SK-N-MC (cell line): ENCODE measurements around the gene GALNT18.

Source experiments
- EZH2 ChIP-seq: fragments of 200-600 bp; sonication (generic); IDR thresholded peaks from one replicate; pipeline ENCODE4 v1.6.1; 2017; ENCODE audit warnings: antibody characterized with exemption
- FOXP2 ChIP-seq: optimal IDR thresholded peaks from 2 replicates; pipeline ENCODE3; 2011; ENCODE audit warnings: mild to moderate bottlenecking, moderate library complexity; ENCODE audit not compliant: insufficient read depth; ENCODE audit errors: extremely low read length, control extremely low read depth
- POLR2AphosphoS5 ChIP-seq: IDR thresholded peaks from 2 replicates; pipeline ENCODE4 v1.6.1; 2012; ENCODE audit warnings: mild to moderate bottlenecking, low read depth, low read length, borderline replicate concordance

DNA sequence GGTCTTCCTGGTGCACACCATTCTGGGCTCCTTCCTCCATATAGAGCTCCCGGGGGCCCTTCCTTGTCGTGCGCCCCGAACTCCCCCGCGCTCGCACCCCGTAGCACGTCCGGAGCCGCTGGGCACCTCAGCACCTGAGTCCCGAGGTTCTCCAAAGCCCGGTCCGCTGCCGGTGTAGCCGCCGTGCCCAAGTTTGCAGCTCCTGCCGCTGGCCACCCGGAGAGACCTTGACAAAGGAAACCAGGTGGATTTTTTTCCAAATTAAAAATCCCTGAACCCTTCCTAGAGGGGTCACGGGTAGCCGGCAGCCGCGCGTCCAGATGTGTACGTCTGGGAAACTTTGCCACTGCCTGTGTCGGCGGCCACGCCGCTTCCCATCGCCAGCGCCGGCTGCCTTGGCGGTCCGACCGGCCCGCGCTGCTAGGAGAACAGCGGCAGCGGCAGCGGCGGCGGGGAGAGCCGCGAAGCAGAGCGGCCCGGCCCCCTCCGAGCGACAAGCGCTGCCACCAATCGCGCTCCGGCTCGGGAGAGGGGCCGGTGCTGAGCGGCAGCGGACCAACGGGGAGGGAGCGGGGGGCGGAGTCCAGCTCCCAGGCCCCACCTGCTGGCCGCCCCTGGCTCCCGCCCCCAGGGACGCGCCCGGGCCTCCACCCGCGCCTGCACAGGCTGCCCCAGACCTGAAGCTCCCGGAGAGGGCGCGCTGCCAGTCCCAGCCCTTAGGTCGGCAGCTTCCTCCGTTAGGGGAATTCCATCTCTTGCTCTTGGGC, at the start of gene GALNT18:
- TF ChIP-seq POLR2AphosphoS5 (no peak), EZH2 (peak; percentile 77), FOXP2 (no peak)
